Kidney epithelial cell (primary cell): ENCODE data around the gene SPATA19. TPM values are rescaled to one million over a fixed set of nuclear protein-coding genes. Genes with fewer than 3 reads are reported as not detected.

Experiments used
- DNase-seq: peaks from one replicate; pipeline ENCODE4 v3.0.0-alpha.2; 2010; ENCODE audit warnings: low read depth
- H3K27me3 ChIP-seq: 2 replicates; pipeline ENCODE4 v1.6.0; 2011; ENCODE audit warnings: low read length; ENCODE audit not compliant: control insufficient read depth, insufficient read depth
- H3K36me3 ChIP-seq: 2 replicates; pipeline ENCODE4 v1.5.1; 2011; ENCODE audit warnings: low read length; ENCODE audit not compliant: control insufficient read depth, insufficient read depth
- H3K4me3 ChIP-seq: 2 replicates; pipeline ENCODE4 v1.5.1; 2011; ENCODE audit warnings: low read depth, mild to moderate bottlenecking, control low read depth, low read length
- total RNA-seq: library from RNA; depleted of rRNA; stranded (reverse); fragments of >200 nt; gene quantifications from 2 replicates; pipeline ENCODE4 v1.2.3, GENCODE V29; 2015
- TF ChIP-seq, protein P1 (sequence below): IDR thresholded peaks from 2 replicates; pipeline ENCODE4 v1.5.1; 2011; ENCODE audit warnings: mild to moderate bottlenecking, moderate library complexity, low read length, control low read depth, inconsistent platforms; ENCODE audit not compliant: insufficient read depth, poor library complexity, severe bottlenecking

Gene SPATA19
- total RNA-seq, 1 donor from 2014 or later = not detected

DNA sequence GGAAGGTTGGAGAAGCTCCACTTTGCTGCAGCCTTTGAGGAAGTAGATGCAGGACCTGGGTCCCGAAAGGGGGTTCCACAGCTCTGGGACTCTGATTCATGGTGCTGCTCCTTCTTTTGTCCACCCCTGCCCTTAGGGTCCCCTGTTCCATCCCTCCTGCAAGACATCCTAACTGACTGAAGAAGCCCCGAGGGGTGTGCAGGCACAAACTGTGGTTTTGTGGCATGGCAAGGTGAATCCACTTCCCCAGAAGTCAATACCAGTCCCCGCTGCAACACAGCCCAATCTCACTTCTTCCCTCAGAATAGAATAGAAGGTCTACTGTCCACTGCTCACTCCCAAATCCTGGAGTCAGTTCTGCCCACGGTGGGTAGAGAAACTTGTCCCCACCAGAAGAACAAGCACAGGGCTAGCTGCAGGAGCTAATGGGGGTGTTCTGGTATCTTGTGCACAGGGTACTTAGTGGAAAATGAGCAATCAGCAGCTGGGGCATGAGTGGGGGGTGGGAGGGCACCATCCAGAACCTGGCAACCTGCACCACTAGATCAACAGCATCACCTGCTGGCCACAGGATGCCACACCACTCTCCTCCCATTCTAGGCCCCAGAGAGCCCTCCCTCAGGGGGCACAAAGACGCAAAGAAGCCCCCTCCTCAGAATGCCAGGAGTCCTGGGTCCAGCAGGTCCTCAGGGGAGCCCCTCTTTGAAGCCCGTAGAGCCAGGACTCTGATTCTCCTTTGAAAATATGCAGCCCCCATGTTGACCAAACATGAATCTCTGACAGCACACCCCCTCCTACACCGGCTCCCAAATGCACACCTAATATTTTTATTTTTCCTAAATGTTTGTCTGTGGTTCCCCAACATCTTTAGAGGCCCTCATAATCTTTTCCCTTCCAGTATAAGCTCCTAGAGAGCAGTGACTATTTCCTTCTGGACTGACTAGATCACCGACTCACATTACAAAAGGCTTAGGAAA, 14.1 kb downstream of the SPATA19 start:
- no peaks in the 10 kb centered on the region for H3K36me3 ChIP-seq
- no peak for DNase-seq
- H3K27me3 ChIP-seq = no peaks in the 10 kb centered on the region
- TF ChIP-seq, protein P1, sequence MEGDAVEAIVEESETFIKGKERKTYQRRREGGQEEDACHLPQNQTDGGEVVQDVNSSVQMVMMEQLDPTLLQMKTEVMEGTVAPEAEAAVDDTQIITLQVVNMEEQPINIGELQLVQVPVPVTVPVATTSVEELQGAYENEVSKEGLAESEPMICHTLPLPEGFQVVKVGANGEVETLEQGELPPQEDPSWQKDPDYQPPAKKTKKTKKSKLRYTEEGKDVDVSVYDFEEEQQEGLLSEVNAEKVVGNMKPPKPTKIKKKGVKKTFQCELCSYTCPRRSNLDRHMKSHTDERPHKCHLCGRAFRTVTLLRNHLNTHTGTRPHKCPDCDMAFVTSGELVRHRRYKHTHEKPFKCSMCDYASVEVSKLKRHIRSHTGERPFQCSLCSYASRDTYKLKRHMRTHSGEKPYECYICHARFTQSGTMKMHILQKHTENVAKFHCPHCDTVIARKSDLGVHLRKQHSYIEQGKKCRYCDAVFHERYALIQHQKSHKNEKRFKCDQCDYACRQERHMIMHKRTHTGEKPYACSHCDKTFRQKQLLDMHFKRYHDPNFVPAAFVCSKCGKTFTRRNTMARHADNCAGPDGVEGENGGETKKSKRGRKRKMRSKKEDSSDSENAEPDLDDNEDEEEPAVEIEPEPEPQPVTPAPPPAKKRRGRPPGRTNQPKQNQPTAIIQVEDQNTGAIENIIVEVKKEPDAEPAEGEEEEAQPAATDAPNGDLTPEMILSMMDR = peak; percentile 8
- no peak overlapping the region for H3K4me3 ChIP-seq

DNA sequence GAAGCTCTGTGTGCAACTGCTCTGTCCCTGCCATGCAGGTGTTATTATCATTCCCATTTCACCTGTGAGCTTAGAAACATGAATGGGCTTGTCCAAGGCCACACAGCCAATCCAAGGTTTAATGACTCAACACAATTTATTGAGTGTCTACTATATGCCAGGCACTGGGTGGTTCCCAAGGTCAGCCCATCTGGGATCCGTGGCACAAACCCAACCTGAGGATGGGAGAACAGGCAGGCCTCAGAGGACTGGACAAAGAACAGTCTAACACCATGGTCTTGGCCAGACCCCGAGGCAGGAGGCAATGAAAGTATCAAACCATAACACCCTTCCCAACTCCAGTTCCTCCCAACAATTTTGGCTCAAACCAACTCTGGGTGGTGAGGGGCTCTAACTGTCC, 15.7 kb downstream of the SPATA19 start:
- Histone ChIP-seq H3K36me3 (no peaks in the 10 kb centered on the region), H3K4me3 (no peak overlapping the region), H3K27me3 (no peaks in the 10 kb centered on the region)
- no peak for DNase-seq
- TF ChIP-seq, protein P1 = no peak

DNA sequence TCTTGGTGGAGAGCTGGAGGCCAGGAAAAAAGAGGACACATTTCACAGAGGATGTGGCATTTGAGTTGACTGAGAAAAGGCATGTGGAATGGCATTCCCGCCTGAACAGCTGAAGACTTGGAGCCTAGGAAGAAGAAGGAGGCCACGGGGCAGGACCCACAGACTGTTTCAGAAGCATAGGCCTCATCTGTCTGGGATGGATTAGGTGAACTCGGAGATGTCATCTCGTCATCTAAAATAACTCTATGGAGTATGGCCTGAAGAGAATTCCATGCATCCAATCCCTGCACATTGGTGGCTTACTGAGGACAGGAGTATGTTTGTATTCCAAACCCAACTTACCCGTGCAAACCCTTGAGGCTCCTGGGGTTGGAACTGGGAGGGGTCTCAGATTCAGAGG, 16.4 kb downstream of the SPATA19 start:
- Histone ChIP-seq H3K36me3 (no peaks in the 10 kb centered on the region), H3K27me3 (no peaks in the 10 kb centered on the region), H3K4me3 (no peak overlapping the region)
- TF ChIP-seq, protein P1 = no peak
- DNase-seq = no peak

DNA sequence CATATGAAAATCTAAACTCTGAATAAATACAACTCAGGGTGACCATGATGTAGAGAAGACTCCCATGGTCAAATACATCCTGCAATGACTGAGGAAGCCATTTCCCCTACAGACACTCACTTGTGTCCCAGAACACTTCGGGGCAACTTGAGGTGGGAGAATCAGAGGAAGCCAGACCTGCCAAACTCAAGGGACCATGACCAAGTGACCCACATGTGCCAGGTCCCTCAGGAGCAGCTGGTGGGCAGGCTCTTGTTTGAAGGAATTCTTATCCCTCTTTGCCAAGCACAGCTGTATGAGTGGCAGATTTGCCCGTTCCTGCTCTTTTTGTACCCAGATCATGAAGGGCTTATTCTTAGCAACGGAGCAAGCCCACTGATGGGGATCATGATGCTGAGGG, 17.8 kb downstream of the SPATA19 start:
- H3K27me3 ChIP-seq = no peaks in the 10 kb centered on the region
- H3K4me3 ChIP-seq = no peak overlapping the region
- DNase-seq = no peak
- no peaks in the 10 kb centered on the region for H3K36me3 ChIP-seq
- TF ChIP-seq, protein P1 = no peak

DNA sequence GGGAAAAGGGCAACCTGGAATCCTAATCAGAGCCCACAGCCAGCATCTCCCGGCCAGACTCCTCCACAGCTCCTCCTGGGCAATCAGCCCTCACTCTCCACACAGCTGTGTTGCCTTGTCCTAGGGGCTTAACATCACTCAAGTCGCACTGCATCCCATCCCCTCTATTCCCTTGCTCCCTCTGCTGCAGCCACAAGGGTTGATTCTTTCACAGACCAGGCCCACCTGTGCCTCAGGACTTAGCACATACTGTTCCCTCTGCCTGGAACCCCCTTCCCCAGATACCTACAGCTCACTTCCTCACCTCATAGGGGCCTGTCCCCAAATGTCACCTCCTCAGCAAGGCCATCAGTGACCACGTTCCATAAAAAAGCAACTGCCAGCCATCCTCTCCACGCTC, 18.4 kb downstream of the SPATA19 start:
- H3K4me3 ChIP-seq = no peak overlapping the region

More for the DNA sequence above, 18.4 kb downstream of the SPATA19 start:
- H3K27me3 ChIP-seq = no peaks in the 10 kb centered on the region
- H3K36me3 ChIP-seq = no peaks in the 10 kb centered on the region
- TF ChIP-seq, protein P1 = no peak
- no peak for DNase-seq
